ENCODE results near the gene CLDN4.
"Not testable (repeated sequence)": the region's sequence is repeated elsewhere in the genome, so short reads cannot be mapped to it uniquely, and the experiment has no call there.

The CLDN4 gene

GRCh38 chr7:73844131-73844547 lies 13.3 kb downstream of the CLDN4 start:
- no peak for DNase-seq

GRCh38 chr7:73844848-73845460 lies 14.2 kb downstream of the CLDN4 start:
- no peak for DNase-seq

- not testable (repeated sequence) for DNase-seq
Observed at GRCh38 chr7:73845701-73846195, 15.0 kb downstream of the CLDN4 start.

- DNase-seq, result no peak
Observed at GRCh38 chr7:73847941-73848723, 17.3 kb downstream of the CLDN4 start.

- no peak for DNase-seq
Observed at GRCh38 chr7:73850781-73851207, 20.0 kb downstream of the CLDN4 start.

- DNase-seq, result no peak
Observed at GRCh38 chr7:73851410-73852338, 20.9 kb downstream of the CLDN4 start.

GRCh38 chr7:73852500-73852899 lies 21.7 kb downstream of the CLDN4 start:
- DNase-seq, result no peak

- no peak for DNase-seq
Observed at GRCh38 chr7:73856941-73857340, 26.1 kb downstream of the CLDN4 start.

- DNase-seq, result no peak
Observed at GRCh38 chr7:73858807-73859206, 28.0 kb downstream of the CLDN4 start.

GRCh38 chr7:73860859-73861258 lies 30.1 kb downstream of the CLDN4 start, which contains the start of gene TMEM270:
Gene TMEM270, plus strand, starts transcription at chr7:73861159. Its CDS starts 36 bp downstream, at chr7:73861195.
- no peak for DNase-seq

- DNase-seq, result no peak
Observed at GRCh38 chr7:73861305-73861704, 30.5 kb downstream of the CLDN4 start.

- no peak for DNase-seq
Observed at GRCh38 chr7:73864981-73865711, 34.4 kb downstream of the CLDN4 start.

- DNase-seq, result no peak
Observed at GRCh38 chr7:73865738-73866445, 35.1 kb downstream of the CLDN4 start.

- no peak for DNase-seq
Observed at GRCh38 chr7:73866446-73866767, 35.6 kb downstream of the CLDN4 start.

- no peak for DNase-seq
Observed at GRCh38 chr7:73869011-73869798, 38.4 kb downstream of the CLDN4 start.

- no peak for DNase-seq
Observed at GRCh38 chr7:73870041-73870492, 39.3 kb downstream of the CLDN4 start.

- no peak for DNase-seq
Observed at GRCh38 chr7:73871163-73872011, 40.6 kb downstream of the CLDN4 start.

GRCh38 chr7:73872056-73872908 lies 41.5 kb downstream of the CLDN4 start:
- no peak for DNase-seq

- DNase-seq, result no peak
Observed at GRCh38 chr7:73876361-73876760, 45.6 kb downstream of the CLDN4 start.
